Erythroblast (primary cell): Measurements from ENCODE around the gene METRNL.

ENCODE experiments used
- DNase-seq, 2 experiments: peaks; one replicate each; lab custom pipeline; 2025; lab: John Stamatoyannopoulos, UW
- GATA1 ChIP-seq: IDR thresholded peaks from 2 replicates; pipeline ENCODE4 v1.6.1; 2011; ENCODE audit warnings: low read depth, mild to moderate bottlenecking, control low read depth, low read length, moderate library complexity
- POLR2A ChIP-seq: IDR thresholded peaks from 2 replicates; pipeline ENCODE4 v1.6.1; 2011; ENCODE audit warnings: mild to moderate bottlenecking, low read length

Gene METRNL

DNA sequence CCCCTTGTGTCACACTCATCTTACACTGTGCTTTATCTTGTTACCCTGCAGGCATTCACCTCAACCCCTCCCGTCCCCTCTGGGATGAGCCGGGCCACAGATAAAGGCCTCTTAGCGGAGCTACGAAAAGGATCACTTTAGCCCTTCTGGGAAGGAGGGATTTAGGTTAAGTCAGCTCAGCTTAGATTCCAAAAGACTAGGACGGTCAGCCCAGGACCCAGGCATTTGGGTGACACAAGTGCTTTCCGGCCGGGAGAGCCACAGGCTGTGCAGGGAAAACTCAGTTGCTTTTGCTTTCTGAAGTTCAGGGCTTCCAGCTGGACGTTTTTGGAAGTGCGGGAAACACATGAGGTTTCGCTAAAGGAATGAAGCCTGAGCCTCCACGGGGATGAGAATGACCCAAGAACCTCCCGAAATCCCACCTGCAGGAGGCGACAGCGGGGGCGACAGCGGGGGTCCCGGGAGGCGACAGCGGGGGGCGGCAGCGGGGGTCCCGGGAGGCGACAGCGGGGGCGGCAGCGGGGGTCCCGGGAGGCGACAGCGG is 11.6 kb upstream of the METRNL start:
- TF ChIP-seq GATA1 (no peak), POLR2A (no peak)

DNA sequence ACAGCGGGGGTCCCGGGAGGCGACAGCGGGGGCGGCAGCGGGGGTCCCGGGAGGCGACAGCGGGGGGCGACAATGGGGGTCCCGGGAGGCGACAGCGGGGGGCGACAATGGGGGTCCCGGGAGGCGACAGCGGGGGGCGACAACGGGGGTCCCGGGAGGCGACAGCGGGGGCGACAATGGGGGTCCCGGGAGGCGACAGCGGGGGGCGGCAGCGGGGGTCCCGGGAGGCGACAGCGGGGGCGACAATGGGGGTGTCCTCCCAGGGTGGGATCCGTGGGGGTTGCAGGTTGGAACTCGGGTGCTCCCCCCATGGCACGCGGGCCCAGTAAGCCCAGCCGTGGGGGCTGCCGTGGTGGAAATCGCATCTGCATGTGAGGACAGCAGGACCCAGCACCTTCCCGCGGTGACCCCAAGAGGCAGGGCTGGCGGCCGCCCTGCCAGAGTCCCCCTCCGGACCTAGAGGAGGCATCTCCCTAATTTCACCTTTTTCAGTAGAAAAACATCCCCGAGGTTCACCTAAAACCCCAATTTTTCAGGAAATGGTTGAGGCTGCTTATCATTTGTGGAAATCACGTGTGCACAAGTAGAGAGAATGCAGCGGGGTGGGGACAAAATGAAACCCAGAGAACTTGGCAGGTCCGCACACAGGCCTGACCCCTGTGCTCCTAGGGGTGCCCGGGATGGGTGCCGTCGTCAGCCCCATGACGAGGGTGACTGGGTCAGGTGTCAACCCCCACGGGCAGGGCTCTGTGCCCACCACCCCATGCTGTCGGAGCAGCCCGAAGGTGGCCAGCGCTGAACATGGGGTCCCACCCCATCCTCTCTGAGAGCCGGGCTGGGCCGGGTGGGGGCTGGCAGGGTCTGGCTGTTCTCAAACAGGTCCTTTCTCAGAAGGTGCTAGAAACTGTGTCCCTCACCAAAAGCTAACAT is 10.5 kb upstream of the METRNL start:
- TF ChIP-seq GATA1 (no peak), POLR2A (no peak)

More for the DNA sequence above, 11.6 kb upstream of the METRNL start:
- DNase-seq = no peak

GRCh38 chr17:83069571-83069906 is 9.9 kb upstream of the METRNL start:
- DNase-seq = no peak
- TF ChIP-seq POLR2A = no peak
- TF ChIP-seq GATA1 = no peak

More for the DNA sequence above, 10.5 kb upstream of the METRNL start:
- DNase-seq = no peak

GRCh38 chr17:83069931-83070742 is 9.3 kb upstream of the METRNL start:
- TF ChIP-seq GATA1 (no peak), POLR2A (no peak)
- DNase-seq = no peak

DNA sequence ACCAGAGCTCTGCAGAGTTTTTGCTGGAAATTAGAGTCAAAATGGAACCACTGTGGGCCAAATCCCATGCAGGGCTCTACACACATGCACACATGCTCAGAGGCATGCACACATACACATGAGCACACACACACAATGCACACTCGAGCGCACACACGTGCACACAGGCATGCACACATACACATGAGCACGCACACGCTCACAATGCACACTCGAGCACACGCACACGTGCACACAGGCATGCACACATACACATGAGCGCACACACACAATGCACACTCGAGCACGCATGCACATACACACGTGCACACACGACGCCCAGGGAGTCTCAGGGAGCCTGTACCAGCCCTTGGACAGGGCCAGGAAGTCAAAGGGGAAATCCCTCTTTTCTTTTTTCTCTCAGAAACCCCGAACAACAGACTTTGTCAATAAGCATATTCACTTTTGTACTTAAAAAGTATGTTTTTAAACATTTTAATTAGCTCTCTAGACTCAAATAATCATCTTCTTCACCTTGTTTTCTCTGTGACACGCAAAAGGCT is 8.5 kb upstream of the METRNL start:
- DNase-seq = no peak
- no peak for TF ChIP-seq GATA1
- no peak for TF ChIP-seq POLR2A

- no peak for DNase-seq
- no peak for TF ChIP-seq GATA1
- no peak for TF ChIP-seq POLR2A
These were observed 8.0 kb upstream of the METRNL start for GRCh38 chr17:83071365-83071764.

GRCh38 chr17:83071966-83072562 is 7.3 kb upstream of the METRNL start:
- DNase-seq = no peak
- TF ChIP-seq GATA1 = no peak
- no peak for TF ChIP-seq POLR2A

GRCh38 chr17:83072600-83073358 is 6.6 kb upstream of the METRNL start:
- DNase-seq = no peak
- TF ChIP-seq POLR2A (no peak), GATA1 (no peak)

- peak; percentile 47 to 62 for DNase-seq
- TF ChIP-seq GATA1 (no peak), POLR2A (no peak)
These were observed 5.9 kb upstream of the METRNL start for GRCh38 chr17:83073389-83074063.

DNA sequence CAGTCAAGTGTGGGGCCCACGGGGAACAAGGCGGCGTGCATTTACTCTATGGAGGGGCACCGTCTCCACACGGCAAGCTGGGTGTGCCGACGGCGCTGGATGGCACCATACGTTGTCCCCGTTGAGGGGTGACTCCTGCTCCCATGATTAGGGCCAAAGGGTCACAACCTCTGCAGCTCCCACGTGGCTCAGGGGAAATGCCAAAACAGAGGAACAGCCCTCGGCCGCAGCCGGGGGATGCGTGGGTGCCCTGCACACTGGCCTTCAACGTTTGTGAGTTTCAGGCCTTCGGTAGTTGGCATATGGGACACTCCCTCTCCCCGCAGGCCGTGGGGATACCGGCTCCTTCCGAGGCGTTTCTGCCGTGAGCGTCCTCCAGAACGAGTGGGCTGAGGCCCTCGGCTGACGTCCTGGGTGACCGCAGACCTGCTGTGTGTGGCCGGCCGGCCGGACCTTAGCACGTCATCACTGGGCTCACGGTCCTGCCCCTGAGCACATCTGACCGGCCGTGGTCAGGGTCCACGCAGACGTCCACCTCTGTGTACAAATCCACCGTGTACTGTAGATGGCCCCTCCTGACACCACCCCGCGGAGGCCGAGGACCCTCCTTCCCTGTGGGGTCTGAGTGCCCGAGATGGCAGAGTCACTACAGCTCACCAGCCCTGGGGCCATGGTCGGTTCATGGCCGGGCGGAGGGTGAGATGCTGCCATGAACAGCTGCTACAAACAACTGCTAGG is 4.8 kb upstream of the METRNL start:
- no peak for TF ChIP-seq POLR2A
- no peak for TF ChIP-seq GATA1
- DNase-seq = no peak

DNA sequence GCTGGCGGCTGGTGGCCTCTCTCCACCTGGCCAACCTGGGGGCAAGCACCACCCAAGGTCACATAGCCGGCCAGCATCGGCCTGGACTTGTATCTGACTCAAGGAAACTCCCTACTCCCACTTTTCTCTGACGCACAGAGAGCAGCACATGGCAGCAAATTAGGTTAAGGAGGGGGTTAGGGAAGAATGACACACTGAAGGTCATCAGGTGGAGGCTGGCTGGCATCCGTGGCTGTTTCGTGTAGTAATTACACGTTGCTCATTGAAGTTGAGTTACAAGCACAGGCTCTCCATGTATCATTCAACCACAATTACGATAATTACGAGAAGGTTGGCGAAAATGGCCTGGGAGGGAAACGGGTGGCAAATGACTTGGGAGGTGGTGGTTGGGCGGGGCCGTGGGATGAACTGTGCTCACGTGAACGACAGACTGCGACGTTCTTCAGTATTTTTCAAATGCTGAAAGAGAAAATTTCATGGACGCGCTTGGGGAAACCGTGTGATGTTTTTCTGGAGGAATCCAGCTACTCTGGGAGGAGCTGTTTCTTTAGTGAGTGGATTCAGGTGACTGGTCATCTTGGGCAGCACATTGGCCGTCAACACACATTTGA is 4.0 kb upstream of the METRNL start:
- no peak for DNase-seq
- no peak for TF ChIP-seq POLR2A
- TF ChIP-seq GATA1 = no peak
